HG03354 (cell line): ENCODE results near the gene CASR.

Experiments
- ATAC-seq: cut with Tn5 transposase; IDR thresholded peaks from one replicate; pipeline ENCODE4 v1.9.1; 2021; ENCODE audit warnings: mild to moderate bottlenecking; ENCODE audit not compliant: unreplicated experiment, poor library complexity, severe bottlenecking

The CASR gene

DNA sequence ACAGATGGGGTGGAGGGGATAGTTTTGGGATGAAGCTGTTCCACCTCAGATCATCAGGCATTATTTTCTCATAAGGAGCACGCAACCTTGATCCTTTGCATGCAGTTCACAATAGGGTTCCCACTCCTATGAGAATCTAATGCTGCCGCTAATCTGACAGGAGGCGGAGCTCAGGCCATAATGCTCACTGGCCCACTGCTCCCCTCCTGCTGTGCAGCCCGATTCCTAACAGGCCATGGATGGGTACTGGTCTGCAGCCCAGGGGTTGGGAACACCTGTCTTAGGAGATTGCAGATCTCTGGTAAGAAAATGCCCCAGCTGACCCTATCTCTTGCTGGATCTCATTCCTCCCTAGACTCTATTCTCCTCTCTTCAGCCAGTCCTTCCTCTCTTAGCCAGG is 148.4 kb downstream of the CASR start:
- ATAC-seq = no peak

DNA sequence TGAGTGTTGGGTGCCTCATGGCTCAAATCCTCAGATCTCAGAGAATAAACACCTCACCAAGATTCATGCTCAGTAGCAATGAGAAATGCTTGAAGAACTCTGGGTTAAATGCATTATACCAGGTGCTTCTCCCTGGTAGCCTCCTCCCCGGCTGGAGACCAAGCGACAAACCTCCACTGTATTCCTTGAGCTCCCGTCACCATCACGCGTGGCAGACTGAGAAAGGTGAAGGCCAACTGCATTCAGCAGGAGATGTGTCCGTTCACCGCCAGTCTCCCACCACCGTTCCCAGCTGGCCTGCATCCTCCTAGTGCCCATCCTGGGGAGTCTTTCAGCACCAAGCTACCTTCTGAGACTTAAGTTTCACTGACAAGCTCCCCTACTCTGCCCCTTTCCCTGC is 149.1 kb downstream of the CASR start:
- ATAC-seq = no peak
